ENCODE results near the gene WDFY4. TPM values are rescaled to one million over a fixed set of nuclear protein-coding genes. Genes with fewer than 3 reads are reported as not detected.

Gene WDFY4
- total RNA-seq, 1 donor from 2014 or later = 4.3 TPM

DNA sequence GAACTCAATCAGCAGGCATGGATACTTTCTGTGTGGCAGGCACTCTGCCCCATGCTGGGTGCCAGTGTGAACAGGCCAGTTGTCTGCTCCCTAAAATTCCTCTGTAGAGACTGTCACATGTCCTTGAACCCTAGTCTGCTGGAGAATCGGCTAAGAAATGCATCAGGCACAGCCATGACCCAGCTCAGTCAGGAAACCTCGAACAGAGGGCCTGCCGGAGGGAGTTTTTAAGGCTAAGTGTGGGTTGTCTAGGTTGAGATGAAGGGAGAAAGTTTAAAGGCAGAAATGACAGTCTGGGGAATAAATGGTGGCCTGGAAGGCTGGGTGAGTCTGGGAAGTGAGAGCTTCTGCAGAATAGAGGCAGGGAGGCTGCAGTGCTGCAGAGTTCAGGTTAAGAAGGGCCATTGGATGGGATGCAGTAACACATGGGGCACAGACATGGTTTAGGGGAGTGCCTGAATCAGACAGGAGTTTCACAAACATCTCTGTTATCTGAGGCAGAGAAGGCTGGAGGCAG lies 45.3 kb downstream of the WDFY4 start:
- Mint-ChIP-seq H3K27ac (no peak overlapping the region), H3K27me3 (ENCODE audit: low read depth) (peaks cover 62% of the 10 kb centered on the region)
- DNase-seq (ENCODE audit: low spot score in 2 of 2, unreplicated experiment in 2 of 2) = peak in 1 of 2 experiments; percentile 25

DNA sequence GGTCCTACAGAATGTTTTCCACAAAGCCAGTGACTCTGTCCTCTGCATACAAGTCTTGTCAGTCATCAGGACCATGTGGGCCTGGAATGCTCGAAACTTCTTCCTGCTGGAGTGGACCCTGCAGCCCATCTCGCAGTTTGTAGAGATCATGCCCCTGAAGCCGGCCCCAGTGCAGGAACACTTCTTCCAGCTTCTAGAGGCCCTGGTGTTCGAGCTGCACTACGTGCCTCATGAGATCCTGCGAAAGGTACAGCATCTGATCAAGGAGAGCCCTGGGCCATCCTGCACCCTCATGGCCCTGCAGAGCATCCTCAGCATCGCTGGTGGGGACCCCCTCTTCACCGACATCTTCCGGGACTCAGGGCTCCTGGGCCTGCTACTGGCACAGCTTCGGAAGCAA lies 46.5 kb downstream of the WDFY4 start:
- H3K4me1 Mint-ChIP-seq = no peaks in the 10 kb centered on the region
- H3K4me3 Mint-ChIP-seq = no peak overlapping the region
- TF ChIP-seq CTCF (IDR thresholded peaks at IDR 0.05; ENCODE audit: unreplicated experiment) = no peak

More for the DNA sequence above, 45.3 kb downstream of the WDFY4 start:
- H3K4me3 Mint-ChIP-seq = no peak overlapping the region
- TF ChIP-seq CTCF (IDR thresholded peaks at IDR 0.05; ENCODE audit: unreplicated experiment) = no peak
- no peaks in the 10 kb centered on the region for H3K36me3 Mint-ChIP-seq
- no peaks in the 10 kb centered on the region for H3K4me1 Mint-ChIP-seq
- no peaks in the 10 kb centered on the region for H3K9me3 Mint-ChIP-seq

DNA sequence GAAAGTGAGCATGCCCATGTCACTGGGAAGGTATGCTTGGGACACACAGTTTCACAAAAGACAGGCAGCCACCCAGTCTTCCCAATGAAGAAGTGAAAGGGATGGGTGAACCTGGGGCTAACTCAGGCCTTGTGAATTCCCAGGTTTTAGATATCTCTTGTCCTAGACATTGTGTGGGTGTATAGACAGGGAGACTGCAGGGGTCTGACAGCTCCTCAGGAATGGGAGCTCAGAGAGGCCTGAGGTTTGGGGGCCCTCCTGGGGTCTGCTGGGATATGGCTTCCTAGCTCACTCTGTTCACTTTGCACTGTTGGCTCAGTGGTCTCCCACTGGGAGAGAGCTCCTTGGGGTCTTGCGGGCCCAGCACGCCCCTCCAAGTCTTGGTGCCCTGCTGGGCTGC lies 47.0 kb downstream of the WDFY4 start:
- H3K36me3 Mint-ChIP-seq = no peaks in the 10 kb centered on the region
- no peak for DNase-seq (ENCODE audit: low spot score in 2 of 2, unreplicated experiment in 2 of 2)
- H3K27me3 Mint-ChIP-seq (ENCODE audit: low read depth) = peaks cover 60% of the 10 kb centered on the region
- H3K4me3 Mint-ChIP-seq = no peak overlapping the region
- H3K9me3 Mint-ChIP-seq = no peaks in the 10 kb centered on the region
- H3K4me1 Mint-ChIP-seq = no peaks in the 10 kb centered on the region
- no peak for TF ChIP-seq CTCF (IDR thresholded peaks at IDR 0.05; ENCODE audit: unreplicated experiment)
- no peak overlapping the region for H3K27ac Mint-ChIP-seq

More for the DNA sequence above, 46.5 kb downstream of the WDFY4 start:
- no peak overlapping the region for H3K27ac Mint-ChIP-seq
- no peaks in the 10 kb centered on the region for H3K9me3 Mint-ChIP-seq
- no peaks in the 10 kb centered on the region for H3K36me3 Mint-ChIP-seq
- H3K27me3 Mint-ChIP-seq (ENCODE audit: low read depth) = peaks cover 61% of the 10 kb centered on the region
- DNase-seq (ENCODE audit: low spot score in 2 of 2, unreplicated experiment in 2 of 2) = peak in 1 of 2 experiments; percentile 5

GRCh38 chr10:48733329-48733728 lies 48.7 kb downstream of the WDFY4 start:
- Mint-ChIP-seq H3K27me3 (ENCODE audit: low read depth) (peaks cover 48% of the 10 kb centered on the region), H3K36me3 (no peaks in the 10 kb centered on the region), H3K4me3 (no peak overlapping the region), H3K9me3 (no peaks in the 10 kb centered on the region), H3K27ac (no peak overlapping the region), H3K4me1 (no peaks in the 10 kb centered on the region)
- DNase-seq (ENCODE audit: low spot score in 2 of 2, unreplicated experiment in 2 of 2) = no peak
- TF ChIP-seq CTCF (IDR thresholded peaks at IDR 0.05; ENCODE audit: unreplicated experiment) = no peak

DNA sequence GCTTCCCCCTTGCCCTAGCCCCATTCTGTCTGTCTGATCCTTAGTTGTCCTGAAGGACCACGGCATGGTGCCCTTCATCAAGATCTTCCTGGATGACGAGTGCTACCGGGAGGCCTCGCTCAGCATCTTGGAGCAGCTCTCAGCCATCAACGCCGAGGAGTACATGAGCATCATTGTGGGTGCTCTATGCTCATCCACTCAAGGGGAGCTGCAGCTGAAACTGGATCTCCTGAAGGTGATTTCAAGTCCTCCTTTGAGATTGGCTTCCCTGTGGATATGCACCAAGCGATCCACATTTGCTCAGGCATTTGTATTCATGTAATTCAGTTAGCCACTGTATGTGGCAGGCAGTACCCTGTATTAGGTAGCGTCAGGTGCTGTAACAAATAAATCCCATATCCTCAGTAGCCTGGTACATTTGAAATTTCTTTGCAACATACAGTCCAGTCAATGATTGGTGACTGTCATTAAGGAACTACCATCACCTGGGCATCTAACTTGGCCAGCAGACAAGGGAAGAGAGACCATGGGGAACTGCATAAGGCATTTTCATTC lies 51.2 kb downstream of the WDFY4 start:
- Mint-ChIP-seq H3K36me3 (no peaks in the 10 kb centered on the region), H3K4me3 (no peak overlapping the region), H3K4me1 (no peaks in the 10 kb centered on the region), H3K27ac (no peak overlapping the region), H3K9me3 (no peaks in the 10 kb centered on the region), H3K27me3 (ENCODE audit: low read depth) (peaks cover 28% of the 10 kb centered on the region)
- peak in 1 of 2 experiments; percentile 16 for DNase-seq (ENCODE audit: low spot score in 2 of 2, unreplicated experiment in 2 of 2)
- TF ChIP-seq CTCF (IDR thresholded peaks at IDR 0.05; ENCODE audit: unreplicated experiment) = no peak

Measured in mesothelial cell of epicardium (in vitro differentiated cells).